SK-N-SH (cell line): ENCODE measurements around the gene MED8. TPM values are rescaled to one million over a fixed set of nuclear protein-coding genes. Genes with fewer than 3 reads are reported as not detected.

ENCODE experiments used
- CTCF ChIA-PET: fragments of 300-600, 350-600 bp; formaldehyde crosslinking; extraction: SDS; loops from one replicate; lab custom pipeline; 2021; lab: Yijun Ruan, JAX
- POLR2A ChIA-PET: fragments of 350-600 bp; sonication (Branson Sonifier 250); formaldehyde crosslinking; extraction: SDS; loops from one replicate; lab custom pipeline; 2020; ENCODE audit warnings: antibody characterized with exemption, inconsistent platforms; lab: Yijun Ruan, JAX
- DNase-seq: peaks from one replicate; pipeline ENCODE4 v3.0.0; 2012
- H2AFZ ChIP-seq: fragments of 200-600 bp; sonication (generic); 2 replicates; pipeline ENCODE4 v1.8.1; 2016; ENCODE audit warnings: antibody characterized with exemption, mild to moderate bottlenecking, low read depth
- H3F3A ChIP-seq: fragments of 200-600 bp; sonication (generic); replicated peaks from 2 replicates; pipeline ENCODE3; 2016; ENCODE audit warnings: antibody characterized with exemption, mild to moderate bottlenecking; ENCODE audit not compliant: insufficient read depth
- H3K27ac ChIP-seq, 2 experiments: fragments of 200-500 bp in 1 of 2; fragments of 200-600 bp in 1 of 2; sonication (Bioruptor generic) in 1 of 2; sonication (generic), shearing (Covaris generic) in 1 of 2; 2 replicates each; pipeline versions ENCODE4 v1.5.1 to v1.6.1; 2014 to 2016; ENCODE audit warnings: low read depth in 2 of 2, inconsistent platforms in 1 of 2, low read length in 1 of 2, mild to moderate bottlenecking in 1 of 2, mixed read lengths in 1 of 2
- H3K27me3 ChIP-seq: fragments of 200-600 bp; sonication (generic), shearing (Covaris generic); 2 replicates; pipeline ENCODE4 v1.6.1; 2016; ENCODE audit warnings: mixed run types; ENCODE audit not compliant: insufficient read depth
- H3K36me3 ChIP-seq, 2 experiments: fragments of 200-500 bp in 1 of 2; fragments of 200-600 bp in 1 of 2; sonication (Bioruptor generic) in 1 of 2; sonication (generic) in 1 of 2; replicated peaks in 1 of 2; 2 replicates each; pipeline versions ENCODE3 to v1.5.1; 2014 to 2016; ENCODE audit warnings: low read length in 1 of 2, mild to moderate bottlenecking in 1 of 2; ENCODE audit not compliant: insufficient read depth in 2 of 2, control insufficient read depth in 1 of 2
- H3K4me1 ChIP-seq, 2 experiments: fragments of 200-500 bp in 1 of 2; fragments of 200-600 bp in 1 of 2; sonication (Bioruptor generic) in 1 of 2; sonication (generic), shearing (Covaris generic) in 1 of 2; 2 replicates each; pipeline versions ENCODE4 v1.5.1 to v1.6.1; 2014 to 2016; ENCODE audit warnings: low read depth in 1 of 2, low read length in 1 of 2, mixed run types in 1 of 2; ENCODE audit not compliant: insufficient read depth in 2 of 2, control insufficient read depth in 1 of 2
- H3K4me2 ChIP-seq: fragments of 200-600 bp; sonication (generic), shearing (Covaris generic); 2 replicates; pipeline ENCODE4 v1.6.1; 2017; ENCODE audit warnings: mixed run types
- H3K4me3 ChIP-seq, 2 experiments: fragments of 200-500 bp in 1 of 2; fragments of 200-600 bp in 1 of 2; sonication (Bioruptor generic) in 1 of 2; sonication (generic), shearing (Covaris generic) in 1 of 2; 2 replicates each; pipeline versions ENCODE4 v1.5.1 to v1.8.1; 2014 to 2016; ENCODE audit warnings: low read depth in 2 of 2, inconsistent platforms in 1 of 2, low read length in 1 of 2, mild to moderate bottlenecking in 1 of 2, mixed read lengths in 1 of 2, moderate library complexity in 1 of 2
- H3K79me2 ChIP-seq: fragments of 200-600 bp; sonication (generic); 2 replicates; pipeline ENCODE4 v1.8.1; 2017; ENCODE audit warnings: mild to moderate bottlenecking; ENCODE audit not compliant: insufficient read depth
- H3K9ac ChIP-seq: fragments of 200-600 bp; sonication (generic); 2 replicates; pipeline ENCODE4 v1.6.1; 2017; ENCODE audit warnings: mixed run types
- H3K9me2 ChIP-seq: fragments of 200-600 bp; sonication (generic); 2 replicates; pipeline ENCODE4 v1.6.1; 2017; ENCODE audit warnings: mixed run types
- H3K9me3 ChIP-seq: fragments of 200-600 bp; sonication (generic); 2 replicates; pipeline ENCODE4 v1.6.1; 2017; ENCODE audit warnings: mixed run types, mild to moderate bottlenecking, moderate library complexity
- H4K20me1 ChIP-seq: fragments of 200-600 bp; sonication (generic); 2 replicates; pipeline ENCODE4 v1.6.1; 2017; ENCODE audit warnings: mild to moderate bottlenecking, mixed run types; ENCODE audit not compliant: insufficient read depth
- EP300 ChIP-seq, 2 experiments: IDR thresholded peaks; 2 replicates each; pipeline versions ENCODE4 v1.4.0 to v1.6.1; 2012; ENCODE audit warnings: borderline replicate concordance in 1 of 2, low read depth in 1 of 2, low read length in 1 of 2
- FOSL2 ChIP-seq: IDR thresholded peaks from 2 replicates; pipeline ENCODE4 v1.4.0; 2012; ENCODE audit warnings: low read depth, mild to moderate bottlenecking, moderate library complexity, borderline replicate concordance
- FOXM1 ChIP-seq: IDR thresholded peaks from 2 replicates; pipeline ENCODE4 v1.4.0; 2012; ENCODE audit warnings: low read depth, mild to moderate bottlenecking
- JUND ChIP-seq: IDR thresholded peaks from 2 replicates; pipeline ENCODE4 v1.4.0; 2012
- POLR2AphosphoS5 ChIP-seq: IDR thresholded peaks from 2 replicates; pipeline ENCODE4 v1.6.1; 2012; ENCODE audit warnings: low read depth, low read length
- RAD21 ChIP-seq: IDR thresholded peaks from 2 replicates; pipeline ENCODE4 v1.6.1; 2012; ENCODE audit warnings: mild to moderate bottlenecking, low read length
- RXRA ChIP-seq: IDR thresholded peaks from 2 replicates; pipeline ENCODE4 v1.4.0; 2012; ENCODE audit warnings: low read depth, mild to moderate bottlenecking, borderline replicate concordance
- SIN3A ChIP-seq: IDR thresholded peaks from 2 replicates; pipeline ENCODE4 v1.6.1; 2012; ENCODE audit warnings: low read depth, mild to moderate bottlenecking, low read length, moderate library complexity, borderline replicate concordance
- TEAD4 ChIP-seq: IDR thresholded peaks from 2 replicates; pipeline ENCODE4 v1.4.0; 2012; ENCODE audit warnings: mild to moderate bottlenecking, borderline replicate concordance; ENCODE audit not compliant: insufficient read depth
- WGBS: methylation state at CpG from one replicate; pipeline ENCODE4 v1.1.6; 2017; ENCODE audit warnings: low lambda C conversion rate; 5-methylcytosine and 5-hydroxymethylcytosine counted together
- polyA plus RNA-seq, 3 experiments: library from polyadenylated mRNA; depleted of rRNA; stranded (reverse); fragments of >200 nt; gene quantifications; 2 replicates each; pipeline ENCODE4 v1.2.3, GENCODE V29; 2012
- TF ChIP-seq, protein P1 (sequence below): IDR thresholded peaks from 2 replicates; pipeline ENCODE4; 2012
- TF ChIP-seq, protein P2 (sequence below): IDR thresholded peaks from 2 replicates; pipeline ENCODE4 v1.6.1; 2012; ENCODE audit warnings: mild to moderate bottlenecking, low read depth, low read length, moderate library complexity
- TF ChIP-seq, protein P3 (sequence below): IDR thresholded peaks from 2 replicates; pipeline ENCODE4 v1.4.0; 2012; ENCODE audit warnings: low read depth

The MED8 gene
- polyA plus RNA-seq, 1 of the 3 experiments (the other 2 are of a cell fraction) = 33.7 TPM

DNA sequence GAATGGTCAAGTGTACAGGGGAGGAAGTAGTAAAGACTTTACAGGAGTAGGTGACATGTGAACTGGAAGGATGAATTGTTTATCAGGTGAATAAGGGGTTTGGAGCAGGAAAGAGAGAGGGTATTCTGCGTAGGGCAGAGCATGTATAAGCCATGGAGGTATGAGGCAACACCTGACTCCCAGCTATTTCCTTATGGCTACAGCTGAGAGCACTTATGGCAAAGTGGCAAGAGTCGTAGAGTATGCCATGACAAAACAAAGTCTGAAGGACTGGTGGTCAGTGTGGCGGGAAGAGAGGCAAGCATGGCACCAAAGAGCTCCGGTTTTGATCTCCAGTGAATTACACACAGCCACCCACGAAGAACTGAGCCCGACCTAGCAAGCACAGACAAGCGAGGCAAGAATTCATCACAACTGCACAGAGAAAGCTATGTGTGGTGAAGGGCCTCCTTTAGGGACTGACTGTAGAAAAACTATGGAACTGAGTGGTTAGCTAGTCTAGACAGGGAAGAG, 12.8 kb downstream of the MED8 start:
- DNase-seq = no peak
- Histone ChIP-seq H3F3A (peaks cover 25% of the 10 kb centered on the region), H3K9ac (no peak overlapping the region), H3K4me2 (no peak overlapping the region), H3K36me3 (peaks cover 0 to under 1% of the 10 kb centered on the region in 2 experiments), H3K79me2 (peaks cover 7% of the 10 kb centered on the region; the same call in 1 of the 2 replicates), H3K27ac (no peak overlapping the region), H3K9me3 (no peaks in the 10 kb centered on the region), H4K20me1 (no peaks in the 10 kb centered on the region), H3K4me1 (peaks cover 0 to 16% of the 10 kb centered on the region in 2 experiments; a peak in 1 of 4 replicates), H3K27me3 (no peaks in the 10 kb centered on the region), H3K9me2 (no peaks in the 10 kb centered on the region), H2AFZ (no peak overlapping the region), H3K4me3 (no peak overlapping the region)
- CTCF ChIA-PET = interaction anchor here (1.2 to 1.6 kb wide), 4 partner anchors 8 to 150 kb away, joined by 3 to 5 read pairs (median 4); no protein-coding TSS in a partner anchor
- WGBS = 80% methylated on average over 7 of the region's 7 CpGs
- POLR2A ChIA-PET = interaction anchor here (1.2 kb wide), 1 partner anchor 13 kb away, joined by 3 read pairs; the partner anchor contains the start of genes MED8 and SZT2
- TF ChIP-seq SIN3A (no peak), POLR2AphosphoS5 (no peak), RXRA (no peak), TEAD4 (no peak), FOSL2 (no peak)
- TF ChIP-seq, protein P1, sequence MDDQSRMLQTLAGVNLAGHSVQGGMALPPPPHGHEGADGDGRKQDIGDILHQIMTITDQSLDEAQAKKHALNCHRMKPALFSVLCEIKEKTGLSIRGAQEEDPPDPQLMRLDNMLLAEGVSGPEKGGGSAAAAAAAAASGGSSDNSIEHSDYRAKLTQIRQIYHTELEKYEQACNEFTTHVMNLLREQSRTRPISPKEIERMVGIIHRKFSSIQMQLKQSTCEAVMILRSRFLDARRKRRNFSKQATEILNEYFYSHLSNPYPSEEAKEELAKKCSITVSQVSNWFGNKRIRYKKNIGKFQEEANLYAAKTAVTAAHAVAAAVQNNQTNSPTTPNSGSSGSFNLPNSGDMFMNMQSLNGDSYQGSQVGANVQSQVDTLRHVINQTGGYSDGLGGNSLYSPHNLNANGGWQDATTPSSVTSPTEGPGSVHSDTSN = no peak
- TF ChIP-seq, protein P2, sequence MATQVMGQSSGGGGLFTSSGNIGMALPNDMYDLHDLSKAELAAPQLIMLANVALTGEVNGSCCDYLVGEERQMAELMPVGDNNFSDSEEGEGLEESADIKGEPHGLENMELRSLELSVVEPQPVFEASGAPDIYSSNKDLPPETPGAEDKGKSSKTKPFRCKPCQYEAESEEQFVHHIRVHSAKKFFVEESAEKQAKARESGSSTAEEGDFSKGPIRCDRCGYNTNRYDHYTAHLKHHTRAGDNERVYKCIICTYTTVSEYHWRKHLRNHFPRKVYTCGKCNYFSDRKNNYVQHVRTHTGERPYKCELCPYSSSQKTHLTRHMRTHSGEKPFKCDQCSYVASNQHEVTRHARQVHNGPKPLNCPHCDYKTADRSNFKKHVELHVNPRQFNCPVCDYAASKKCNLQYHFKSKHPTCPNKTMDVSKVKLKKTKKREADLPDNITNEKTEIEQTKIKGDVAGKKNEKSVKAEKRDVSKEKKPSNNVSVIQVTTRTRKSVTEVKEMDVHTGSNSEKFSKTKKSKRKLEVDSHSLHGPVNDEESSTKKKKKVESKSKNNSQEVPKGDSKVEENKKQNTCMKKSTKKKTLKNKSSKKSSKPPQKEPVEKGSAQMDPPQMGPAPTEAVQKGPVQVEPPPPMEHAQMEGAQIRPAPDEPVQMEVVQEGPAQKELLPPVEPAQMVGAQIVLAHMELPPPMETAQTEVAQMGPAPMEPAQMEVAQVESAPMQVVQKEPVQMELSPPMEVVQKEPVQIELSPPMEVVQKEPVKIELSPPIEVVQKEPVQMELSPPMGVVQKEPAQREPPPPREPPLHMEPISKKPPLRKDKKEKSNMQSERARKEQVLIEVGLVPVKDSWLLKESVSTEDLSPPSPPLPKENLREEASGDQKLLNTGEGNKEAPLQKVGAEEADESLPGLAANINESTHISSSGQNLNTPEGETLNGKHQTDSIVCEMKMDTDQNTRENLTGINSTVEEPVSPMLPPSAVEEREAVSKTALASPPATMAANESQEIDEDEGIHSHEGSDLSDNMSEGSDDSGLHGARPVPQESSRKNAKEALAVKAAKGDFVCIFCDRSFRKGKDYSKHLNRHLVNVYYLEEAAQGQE = no peak

DNA sequence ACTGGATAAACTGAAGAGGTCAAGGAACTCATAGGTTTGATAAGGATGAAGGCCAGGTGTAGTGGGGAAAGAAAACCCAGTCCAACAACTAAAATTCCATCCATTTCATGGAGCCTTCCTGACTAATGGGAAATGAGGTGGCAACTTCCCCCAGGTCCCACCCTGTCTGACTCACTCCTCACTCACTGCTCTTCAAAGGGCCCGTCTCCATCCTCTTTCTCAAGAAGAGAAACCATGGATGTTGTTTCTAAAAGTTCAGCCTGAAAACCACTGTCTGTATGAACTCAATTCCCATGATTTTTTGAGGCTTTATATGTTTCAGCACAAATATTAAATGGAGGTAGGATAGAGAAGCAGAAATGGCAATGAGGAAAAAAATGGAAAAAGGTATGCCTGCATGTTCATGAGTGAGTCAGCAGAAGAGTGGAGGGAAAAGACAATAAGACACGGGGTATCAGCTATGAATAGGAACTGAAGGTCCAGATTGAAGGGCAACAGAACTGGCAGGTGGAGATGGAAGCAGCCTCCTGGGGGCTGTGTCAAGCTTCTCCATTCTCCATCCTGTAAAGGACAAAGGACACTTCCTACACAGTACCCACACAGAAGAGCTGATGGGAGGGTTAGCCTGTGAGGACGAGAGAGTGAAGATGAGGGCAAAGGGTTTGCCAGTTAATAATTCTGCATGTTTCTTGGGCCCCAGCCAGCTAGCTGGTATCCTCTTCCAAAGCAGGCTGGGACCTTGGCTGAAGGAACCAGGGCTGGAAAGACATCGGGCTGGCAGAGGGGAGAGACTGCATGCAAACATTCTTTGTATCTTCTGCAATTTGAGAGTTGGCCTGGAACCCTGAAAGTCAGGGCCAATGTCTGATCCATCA, 16.3 kb downstream of the MED8 start:
- H3K4me1 ChIP-seq = peaks cover 6 to 27% of the 10 kb centered on the region in 2 experiments; a peak in 3 of 4 replicates
- DNase-seq = no peak
- H3F3A ChIP-seq = peaks cover 40% of the 10 kb centered on the region
- TF ChIP-seq FOSL2 = peak; percentile 77
- TF ChIP-seq, protein P3, sequence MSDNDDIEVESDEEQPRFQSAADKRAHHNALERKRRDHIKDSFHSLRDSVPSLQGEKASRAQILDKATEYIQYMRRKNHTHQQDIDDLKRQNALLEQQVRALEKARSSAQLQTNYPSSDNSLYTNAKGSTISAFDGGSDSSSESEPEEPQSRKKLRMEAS = 0 out of 2 replicates have a peak, but pooled peaks have one; percentile 20
- TF ChIP-seq EP300 (IDR thresholded peaks at IDR 0.05; ENCODE audit: borderline replicate concordance in 1 of 2, low read depth in 1 of 2, low read length in 1 of 2) = peak in 1 of 2 experiments; percentile 7; a peak in 1 of 4 replicates
- TF ChIP-seq JUND = peak; percentile 71
- TF ChIP-seq RAD21 = no peak
- TF ChIP-seq, protein P1 = no peak
- no peak for TF ChIP-seq FOXM1
- no peaks in the 10 kb centered on the region for H3K9me2 ChIP-seq
- peak overlapping the region; percentile 10; the same call in 1 of the 2 replicates for H3K9ac ChIP-seq
- no peaks in the 10 kb centered on the region for H3K27me3 ChIP-seq
- peak overlapping the region; percentile 31; the same call in 1 of the 2 replicates for H2AFZ ChIP-seq
- peak overlapping the region in 1 of 2 experiments; percentile 70; a peak in 2 of 4 replicates for H3K27ac ChIP-seq
- 51% methylated on average over 4 of the region's 4 CpGs for WGBS
- H3K9me3 ChIP-seq = no peaks in the 10 kb centered on the region
- ChIA-PET CTCF (no interaction called here), POLR2A (interaction anchor here (0.6 to 1.0 kb wide), 2 partner anchors 16 to 111 kb away, joined by 3 to 5 read pairs; partner anchors contain the start of genes MED8 and SZT2)
- no peaks in the 10 kb centered on the region for H4K20me1 ChIP-seq
- no peak overlapping the region for H3K4me3 ChIP-seq
- peak overlapping the region; percentile 26 for H3K4me2 ChIP-seq
- H3K79me2 ChIP-seq = peaks cover 35% of the 10 kb centered on the region
- H3K36me3 ChIP-seq = peaks cover 0 to 9% of the 10 kb centered on the region in 2 experiments
